Measurements from ENCODE around the gene NEK9.

DNA sequence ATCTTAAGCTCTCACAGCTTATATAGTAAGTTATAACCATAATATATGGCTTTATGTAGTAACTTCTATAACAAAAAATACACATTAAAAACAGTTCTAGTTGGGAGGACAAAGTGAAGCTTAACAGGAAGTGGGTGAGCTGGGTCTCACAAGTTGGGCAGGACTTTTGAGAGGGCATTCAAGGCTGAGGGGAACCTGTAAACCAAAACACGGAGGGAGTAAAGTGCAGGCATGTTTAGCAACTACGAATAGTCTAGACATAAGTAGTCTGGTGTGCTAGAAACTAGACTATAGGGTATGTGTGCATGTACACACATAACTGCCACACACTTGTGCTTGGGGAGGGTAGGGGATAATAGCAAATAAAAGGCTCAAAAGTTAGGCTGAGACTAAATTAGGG, 14.2 kb upstream of the NEK9 start:
- TF ChIP-seq, protein P1, sequence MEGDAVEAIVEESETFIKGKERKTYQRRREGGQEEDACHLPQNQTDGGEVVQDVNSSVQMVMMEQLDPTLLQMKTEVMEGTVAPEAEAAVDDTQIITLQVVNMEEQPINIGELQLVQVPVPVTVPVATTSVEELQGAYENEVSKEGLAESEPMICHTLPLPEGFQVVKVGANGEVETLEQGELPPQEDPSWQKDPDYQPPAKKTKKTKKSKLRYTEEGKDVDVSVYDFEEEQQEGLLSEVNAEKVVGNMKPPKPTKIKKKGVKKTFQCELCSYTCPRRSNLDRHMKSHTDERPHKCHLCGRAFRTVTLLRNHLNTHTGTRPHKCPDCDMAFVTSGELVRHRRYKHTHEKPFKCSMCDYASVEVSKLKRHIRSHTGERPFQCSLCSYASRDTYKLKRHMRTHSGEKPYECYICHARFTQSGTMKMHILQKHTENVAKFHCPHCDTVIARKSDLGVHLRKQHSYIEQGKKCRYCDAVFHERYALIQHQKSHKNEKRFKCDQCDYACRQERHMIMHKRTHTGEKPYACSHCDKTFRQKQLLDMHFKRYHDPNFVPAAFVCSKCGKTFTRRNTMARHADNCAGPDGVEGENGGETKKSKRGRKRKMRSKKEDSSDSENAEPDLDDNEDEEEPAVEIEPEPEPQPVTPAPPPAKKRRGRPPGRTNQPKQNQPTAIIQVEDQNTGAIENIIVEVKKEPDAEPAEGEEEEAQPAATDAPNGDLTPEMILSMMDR (IDR thresholded peaks at IDR 0.05; ENCODE audit: low read depth, low read length, poor library complexity, severe bottlenecking) = no peak
- no peak for TF ChIP-seq EZH2phosphoT487 (IDR thresholded peaks at IDR 0.05; ENCODE audit: borderline replicate concordance, low read length)

All from DOHH2 (cell line).